Kidney tubule cell (primary cell): Measurements from ENCODE around the gene PBLD.
"Not testable (repeated sequence)": the region's sequence is repeated elsewhere in the genome, so short reads cannot be mapped to it uniquely, and the experiment has no call there.

Source experiments
- DNase-seq: peaks from one replicate; pipeline ENCODE4 v3.0.0-alpha.2; 2018; ENCODE audit warnings: low spot score

Gene PBLD

DNA sequence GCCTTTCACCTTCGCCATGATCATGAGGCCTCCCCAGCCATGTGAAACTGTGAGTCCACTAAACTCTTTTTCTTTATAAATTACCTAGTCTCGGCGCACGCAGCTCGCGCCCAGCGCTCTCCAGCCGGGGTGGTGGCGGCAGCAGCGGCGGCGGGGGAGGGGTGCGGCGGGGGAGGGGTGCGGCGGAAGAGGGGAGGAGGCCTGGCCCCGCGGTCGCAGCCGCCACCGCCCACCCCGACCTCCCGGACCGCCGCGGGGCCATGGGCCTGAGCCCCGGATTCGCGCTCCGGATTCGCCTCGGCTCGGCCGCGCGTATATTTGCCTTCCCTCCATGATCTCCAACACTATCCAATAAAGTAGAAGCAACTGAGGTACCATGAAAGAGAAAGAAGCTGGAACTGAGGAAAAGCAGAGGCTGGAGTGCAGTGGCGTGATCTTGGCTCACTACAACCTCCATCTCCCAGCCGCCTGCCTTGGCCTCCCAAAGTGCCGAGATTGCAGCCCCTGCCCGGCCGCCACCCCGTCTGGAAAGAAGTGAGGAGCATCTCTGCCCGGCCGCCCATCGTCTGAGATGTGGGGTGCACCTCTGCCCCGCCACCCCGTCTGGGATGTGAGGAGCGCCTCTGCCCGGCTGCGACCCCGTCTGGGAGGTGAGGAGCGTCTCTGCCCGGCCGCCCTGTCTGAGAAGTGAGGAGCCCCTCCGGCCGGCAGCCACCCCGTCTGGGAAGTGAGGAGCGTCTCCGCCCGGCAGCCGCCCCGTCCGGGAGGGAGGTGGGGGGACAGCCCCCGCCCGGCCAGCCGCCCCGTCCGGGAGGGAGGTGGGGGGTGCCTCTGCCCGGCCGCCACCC lies 53.6 kb downstream of the PBLD start:
- DNase-seq = not testable (repeated sequence)

DNA sequence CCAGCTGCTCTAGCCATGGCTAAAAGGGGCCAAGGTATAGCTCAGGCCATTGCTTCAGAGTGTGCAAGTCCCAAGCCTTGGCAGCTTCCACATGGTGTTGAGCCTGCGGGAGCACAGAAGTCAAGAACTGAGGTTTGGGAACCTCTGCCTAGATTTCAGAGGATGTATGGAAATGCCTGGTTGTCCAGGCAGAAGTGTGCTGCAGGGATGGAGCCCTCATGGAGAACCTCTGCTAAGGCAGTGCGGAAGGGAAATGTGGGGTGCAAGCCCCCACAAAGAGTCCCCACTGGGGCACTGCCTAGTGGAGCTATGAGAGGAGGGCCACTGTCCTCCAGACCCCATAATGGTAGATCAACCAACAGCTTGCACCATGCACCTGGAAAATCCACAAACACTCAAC lies 54.9 kb downstream of the PBLD start:
- not testable (repeated sequence) for DNase-seq

DNA sequence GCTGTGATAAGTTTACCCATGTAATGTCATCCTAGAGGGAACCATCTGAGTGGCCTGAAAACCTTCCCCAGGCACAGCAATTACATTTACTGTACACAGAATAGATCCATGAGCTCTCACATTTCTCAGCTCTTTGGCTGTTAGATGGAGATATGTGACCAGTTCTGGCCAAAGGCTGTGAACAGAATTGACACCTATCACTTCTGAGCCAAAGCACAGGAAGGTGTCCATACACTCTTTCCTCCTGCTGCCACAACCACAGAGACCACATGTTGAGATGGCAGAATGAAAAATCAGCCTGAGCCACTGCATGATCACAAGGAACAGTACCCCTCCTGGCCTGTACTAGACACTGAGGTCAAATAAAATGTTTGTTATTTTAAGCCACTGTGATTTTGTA lies 56.5 kb downstream of the PBLD start:
- no peak for DNase-seq

DNA sequence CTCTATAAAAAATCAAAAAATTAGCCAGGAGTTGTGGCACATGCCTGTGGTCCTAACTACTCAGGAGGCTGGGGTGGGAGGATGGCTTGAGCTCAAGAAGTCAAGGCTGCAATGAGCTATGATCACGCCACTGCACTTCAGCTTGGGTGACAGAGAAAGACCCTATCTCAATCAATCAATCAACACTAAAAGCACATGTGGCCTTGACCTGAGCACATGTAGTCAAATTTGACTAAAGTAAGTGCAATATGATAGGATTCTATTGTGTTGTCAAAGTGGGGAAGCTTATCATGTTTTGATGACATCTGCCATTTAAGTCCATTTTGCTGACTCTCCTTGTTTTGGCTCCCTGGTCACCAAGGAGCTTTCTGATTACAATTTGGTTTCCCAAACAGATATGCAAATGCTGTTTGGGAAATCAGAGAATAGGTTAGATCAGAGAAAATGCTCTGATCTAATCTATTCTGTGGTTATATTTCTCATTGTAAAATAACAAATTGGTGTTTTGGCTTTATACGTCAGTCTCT lies 57.1 kb downstream of the PBLD start:
- no peak for DNase-seq

DNA sequence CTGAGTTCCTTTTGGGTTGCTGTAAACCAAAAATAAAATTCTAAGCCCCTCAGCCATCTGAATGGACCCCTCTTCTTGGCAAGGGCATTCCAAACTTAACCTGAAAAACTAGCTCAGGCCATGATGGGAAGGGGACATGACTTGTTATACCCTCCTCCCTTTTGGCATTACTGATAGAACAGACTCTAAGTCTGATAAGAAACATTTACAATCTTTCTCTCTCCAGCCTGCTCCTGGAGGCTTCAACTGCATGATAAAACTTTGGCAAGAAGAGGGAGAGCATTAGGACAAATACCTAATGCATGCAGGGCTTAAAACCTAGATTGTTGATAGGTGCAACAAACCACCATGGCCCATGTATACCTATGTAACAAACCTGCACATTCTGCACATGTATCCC lies 59.9 kb downstream of the PBLD start:
- DNase-seq = no peak

DNA sequence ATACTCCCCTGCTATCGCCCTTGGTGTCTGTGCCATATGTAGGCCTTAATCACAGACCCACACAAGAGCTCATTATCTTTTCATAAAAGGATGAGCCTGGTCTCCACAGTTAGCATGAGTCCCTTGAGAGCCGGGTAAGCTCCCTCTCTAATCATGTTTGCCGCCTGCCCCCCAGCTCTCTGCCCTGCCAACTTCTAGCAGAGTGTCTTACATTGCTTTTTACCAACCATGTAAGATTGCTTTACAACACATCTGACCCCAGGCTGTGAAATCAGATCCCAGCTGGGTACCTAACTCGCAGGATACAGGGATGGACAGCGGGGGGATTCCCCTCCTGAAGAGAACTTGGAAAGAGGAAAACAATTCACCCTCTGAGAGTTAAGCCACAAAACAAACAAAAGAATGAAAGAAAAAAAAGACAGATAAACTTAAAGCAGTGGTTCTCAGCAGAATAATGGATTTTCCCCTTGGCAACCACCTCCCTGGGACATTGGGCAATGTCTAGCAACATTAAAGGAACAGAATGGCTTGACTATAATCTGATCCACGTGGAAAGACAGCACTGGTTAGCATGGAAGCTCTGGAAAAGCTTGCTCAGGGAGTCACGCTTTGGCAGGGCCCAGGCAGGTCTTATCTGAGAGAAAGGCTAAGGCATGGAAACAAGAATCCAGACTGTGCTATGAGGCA lies 61.4 kb downstream of the PBLD start:
- DNase-seq = no peak

DNA sequence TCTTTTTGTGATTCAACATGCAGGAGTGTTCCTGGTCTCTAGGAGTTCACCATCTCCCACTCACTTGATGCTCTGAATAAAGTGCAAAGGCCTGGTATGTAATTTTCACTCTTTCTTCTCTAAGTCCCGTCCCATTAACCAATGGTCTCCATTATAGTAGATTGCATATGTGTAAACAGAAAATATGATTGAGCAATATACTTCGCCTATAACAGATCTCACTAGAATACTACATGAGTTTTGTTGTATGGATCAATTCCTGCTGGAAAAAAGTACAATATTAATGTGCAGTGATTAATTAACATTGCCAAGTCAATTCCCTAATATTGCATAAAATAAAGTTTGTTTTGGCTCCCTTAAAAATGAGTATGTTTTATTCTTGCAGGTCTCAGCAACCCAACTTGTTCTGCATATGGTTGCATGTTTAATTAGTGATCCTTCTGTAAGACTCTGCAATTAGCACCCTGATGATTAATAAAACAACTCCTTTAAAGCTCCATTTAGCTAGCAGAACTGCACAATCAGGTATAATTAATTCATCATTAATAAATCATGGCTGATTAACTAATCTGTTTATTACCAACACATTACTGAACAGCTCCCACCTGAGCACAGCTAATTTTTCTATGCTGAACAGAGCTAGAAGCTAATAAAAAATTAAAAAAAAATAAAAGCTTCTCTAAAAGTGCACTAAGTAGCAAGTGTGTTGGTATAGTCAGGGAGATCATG lies 63.0 kb downstream of the PBLD start:
- DNase-seq = no peak

DNA sequence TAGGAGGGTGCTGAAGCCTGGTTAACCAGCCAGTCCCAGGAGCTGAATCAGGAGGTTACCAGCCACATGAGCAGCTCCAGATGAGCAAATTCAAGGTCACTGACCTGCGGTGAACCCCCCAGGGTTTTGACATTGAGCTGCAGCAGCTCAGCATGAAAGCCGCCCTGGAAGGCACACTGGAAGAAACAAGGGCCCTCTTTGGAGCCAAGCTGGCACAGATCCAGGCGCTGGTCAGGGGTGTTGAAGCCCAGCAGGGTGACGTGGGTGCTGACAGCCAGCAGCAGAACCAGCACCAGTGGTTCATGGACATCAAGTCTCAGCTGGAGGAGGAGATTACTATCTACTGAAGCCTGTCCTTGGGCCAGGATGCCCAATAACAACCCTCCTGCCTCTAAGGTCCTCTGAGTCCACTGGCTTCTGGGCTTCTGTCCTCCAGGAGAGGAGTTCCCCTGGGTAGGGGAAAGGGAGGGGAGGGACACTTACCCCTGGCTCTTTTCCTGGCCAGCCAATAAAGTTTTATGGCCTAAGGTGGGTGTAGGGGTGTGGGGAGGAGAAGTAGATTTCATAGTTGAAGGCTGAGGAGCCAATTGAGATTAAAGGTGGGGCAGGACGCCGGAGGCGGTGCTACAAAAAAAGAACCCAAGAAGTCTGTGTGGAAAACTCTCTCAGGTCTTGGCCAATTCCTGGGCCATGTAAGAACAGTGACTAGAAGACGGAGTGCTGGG lies 71.4 kb downstream of the PBLD start:
- peak; percentile 76 for DNase-seq

DNA sequence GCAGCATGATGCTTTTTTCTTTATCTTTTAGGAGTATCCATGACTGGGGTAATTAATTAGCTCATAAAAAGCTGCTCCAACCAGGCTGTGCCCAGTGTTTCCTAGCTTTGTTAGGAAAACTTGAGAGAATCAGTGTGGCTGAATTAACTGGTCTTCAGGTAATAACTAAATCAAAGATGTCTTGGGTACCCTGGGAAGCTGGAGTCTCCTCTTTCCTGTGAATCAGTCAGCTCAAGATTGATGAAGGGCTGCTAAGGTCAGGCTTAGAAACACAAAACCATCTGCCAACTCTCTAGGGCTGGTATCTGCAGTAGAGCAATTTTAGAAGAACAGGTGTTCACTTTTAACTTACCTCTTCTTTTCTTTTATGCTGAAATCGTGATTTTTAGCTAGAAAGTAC lies 79.4 kb downstream of the PBLD start:
- no peak for DNase-seq

DNA sequence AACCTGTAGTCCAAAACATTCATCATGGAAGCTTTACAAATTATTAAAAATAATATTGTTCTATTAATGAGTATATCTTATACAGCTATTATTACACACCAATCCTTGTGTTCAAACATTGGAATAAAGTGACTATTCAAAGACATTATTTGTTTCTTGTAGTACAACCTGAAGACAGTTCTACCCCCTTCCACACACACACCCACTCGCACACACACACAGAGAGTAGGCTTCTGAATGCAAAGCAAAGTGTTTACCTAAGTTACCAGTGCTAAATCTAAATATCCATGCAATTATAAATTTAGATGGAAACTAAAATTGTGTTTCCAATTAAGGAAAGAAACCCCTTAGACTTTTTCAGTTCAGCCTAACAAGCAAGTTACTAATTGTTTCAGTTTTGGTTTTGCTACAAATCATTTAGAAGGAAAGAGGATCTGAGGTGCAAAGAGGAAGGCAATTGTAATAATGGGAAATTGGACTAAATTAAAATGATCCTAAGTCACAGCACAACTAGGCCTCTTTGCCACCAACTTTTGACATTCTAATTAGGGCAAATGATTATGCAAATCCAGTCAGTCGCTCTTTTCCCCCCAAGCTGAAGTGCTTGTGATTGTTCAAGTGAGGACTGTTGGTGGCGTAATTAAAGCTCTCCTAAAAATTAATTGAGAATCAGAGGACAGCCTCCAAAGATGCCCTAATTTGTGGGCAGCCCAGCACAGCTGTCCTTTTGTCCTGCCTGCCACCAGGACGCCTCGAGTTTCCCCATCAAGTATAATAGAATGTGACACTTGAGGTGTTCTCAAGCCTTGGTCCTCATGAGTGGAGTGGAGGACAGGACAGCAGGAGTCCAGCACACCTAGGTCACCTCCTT lies 80.9 kb downstream of the PBLD start:
- no peak for DNase-seq

DNA sequence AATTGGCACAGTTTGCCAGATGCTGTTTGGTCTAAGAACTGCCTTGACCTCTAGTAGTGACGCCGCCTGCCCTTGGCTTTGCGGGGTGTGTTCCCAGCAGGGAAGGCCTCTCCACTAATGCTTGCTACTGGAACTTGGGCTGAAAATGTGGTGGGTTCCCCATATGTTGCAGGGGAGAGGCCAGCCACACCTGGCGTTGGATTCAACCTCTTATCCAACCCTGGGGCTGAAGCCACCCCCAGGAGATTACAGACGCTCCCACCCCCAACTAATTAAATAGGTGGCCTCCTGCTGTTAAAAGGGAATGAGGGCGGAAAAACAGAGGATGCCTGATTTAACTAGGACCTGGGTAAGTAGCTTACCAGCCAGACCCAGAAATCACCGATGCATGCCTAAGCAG lies 81.6 kb downstream of the PBLD start:
- no peak for DNase-seq

DNA sequence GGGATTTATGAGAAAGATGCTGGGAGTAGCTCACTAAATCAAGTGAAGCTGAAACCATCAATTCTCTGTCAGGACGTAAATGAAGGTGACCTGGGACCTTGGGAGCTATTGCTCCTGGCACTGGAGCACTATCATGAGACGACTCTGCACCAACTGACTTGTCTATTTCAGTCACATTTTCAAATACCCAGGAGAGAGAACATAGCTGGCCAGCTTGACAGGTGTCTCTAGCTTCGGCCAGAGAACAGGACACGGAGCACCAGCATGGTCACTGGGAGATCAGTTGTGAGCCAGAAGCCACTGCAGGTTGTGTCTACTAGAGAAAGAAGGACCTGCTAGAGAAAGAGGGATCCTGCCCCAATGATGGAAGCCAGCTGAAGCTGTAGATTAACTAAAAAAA lies 83.4 kb downstream of the PBLD start:
- DNase-seq = no peak

DNA sequence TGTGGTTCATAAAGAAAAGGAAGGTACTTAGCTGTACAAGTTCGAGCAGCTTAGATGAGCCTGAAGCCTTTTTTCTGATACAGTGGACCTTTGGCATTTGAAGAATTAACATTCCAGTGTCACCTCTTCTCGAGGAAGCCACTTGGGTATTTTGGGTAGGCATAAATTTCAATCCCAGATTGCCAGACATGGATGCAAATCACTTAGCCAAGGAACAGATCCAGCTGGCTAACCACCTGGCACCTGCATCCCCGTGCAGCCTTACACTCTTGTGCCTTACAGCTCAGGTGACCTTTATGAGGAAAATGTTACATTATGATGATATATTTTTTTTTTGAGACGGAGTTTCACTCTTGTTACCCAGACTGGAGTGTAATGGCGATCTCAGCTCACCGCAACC lies 84.8 kb downstream of the PBLD start:
- no peak for DNase-seq

DNA sequence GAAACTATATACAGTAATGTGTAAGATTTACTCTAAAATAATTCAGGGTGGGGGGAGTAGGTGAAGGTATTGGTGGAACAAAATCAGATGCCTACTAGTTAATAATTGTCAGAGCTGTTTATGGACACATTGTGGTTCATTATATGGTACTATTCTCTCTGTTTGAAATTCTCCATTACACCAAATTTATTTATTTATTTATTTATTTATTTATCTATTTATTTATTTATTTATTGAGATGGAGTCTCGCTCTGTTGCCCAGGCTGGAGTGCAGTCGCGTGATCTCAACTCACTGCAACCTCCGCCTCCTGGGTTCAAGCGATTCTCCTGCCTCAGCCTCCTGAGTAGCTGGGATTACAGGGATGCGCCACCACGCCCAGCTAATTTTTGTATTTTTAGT lies 86.3 kb downstream of the PBLD start:
- DNase-seq = not testable (repeated sequence)

DNA sequence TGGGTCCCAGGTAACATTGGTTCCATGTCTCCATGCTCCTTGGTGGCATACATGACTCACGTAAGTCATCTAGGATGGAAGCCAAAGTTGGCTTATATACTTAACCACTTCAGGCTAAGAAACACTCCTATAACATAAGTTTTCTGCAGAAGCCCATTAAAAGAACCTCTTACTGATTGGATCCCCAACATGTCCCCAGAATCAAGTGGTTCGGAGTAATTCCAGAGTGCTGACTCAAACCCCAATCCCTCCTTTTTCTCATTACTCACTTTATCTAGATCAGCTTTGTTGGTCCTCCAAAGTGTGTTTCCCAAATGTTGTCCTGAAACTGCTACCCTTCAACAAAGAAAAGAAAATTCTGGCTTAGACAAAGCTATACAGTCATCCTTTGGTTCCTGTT lies 90.7 kb downstream of the PBLD start:
- DNase-seq = no peak

DNA sequence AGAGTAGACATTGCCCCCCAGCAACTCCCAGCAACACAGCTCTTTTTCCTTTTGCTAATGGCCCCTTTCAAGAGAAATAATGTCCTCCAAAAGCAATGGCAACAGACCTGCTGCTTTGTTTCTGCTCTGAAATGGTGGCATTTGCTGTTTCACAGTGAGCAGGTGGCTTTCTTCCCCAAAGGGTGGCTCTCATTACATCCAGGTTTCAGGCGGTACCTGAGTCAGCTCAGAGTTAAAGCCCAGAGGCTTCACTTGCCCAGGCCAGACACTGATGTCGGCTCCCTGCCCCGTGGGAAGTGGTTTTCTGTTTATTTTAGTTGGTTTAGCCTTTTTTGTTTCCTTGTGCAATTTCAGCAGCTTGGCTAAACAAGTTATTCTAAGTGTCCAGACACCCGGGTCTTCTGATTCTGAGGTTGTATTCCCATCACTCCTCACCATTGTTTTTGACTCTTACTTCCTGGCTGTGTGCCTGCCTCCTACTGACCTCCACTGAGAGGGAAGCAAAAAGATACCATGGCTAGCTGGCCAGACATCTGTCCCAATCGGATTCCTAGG lies 93.1 kb downstream of the PBLD start:
- no peak for DNase-seq

DNA sequence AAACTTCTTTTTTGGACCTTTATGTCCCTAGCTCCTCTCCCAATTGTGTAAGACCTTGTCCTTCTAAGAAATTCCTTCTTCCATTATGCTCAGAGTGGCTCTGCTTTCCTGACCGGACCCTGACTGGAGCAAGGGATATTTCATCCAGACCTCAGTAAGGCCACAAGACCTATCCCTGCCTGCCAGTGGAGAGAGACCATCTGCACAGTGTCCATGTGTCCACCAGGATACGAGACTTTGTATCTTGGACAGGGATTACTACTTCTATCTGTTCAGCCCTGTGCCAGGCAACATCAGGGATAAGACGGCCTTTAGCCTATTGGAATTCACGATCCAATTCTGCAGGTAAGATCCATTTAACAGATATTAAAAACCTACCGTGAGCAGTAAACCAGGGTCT lies 93.7 kb downstream of the PBLD start:
- DNase-seq = no peak

DNA sequence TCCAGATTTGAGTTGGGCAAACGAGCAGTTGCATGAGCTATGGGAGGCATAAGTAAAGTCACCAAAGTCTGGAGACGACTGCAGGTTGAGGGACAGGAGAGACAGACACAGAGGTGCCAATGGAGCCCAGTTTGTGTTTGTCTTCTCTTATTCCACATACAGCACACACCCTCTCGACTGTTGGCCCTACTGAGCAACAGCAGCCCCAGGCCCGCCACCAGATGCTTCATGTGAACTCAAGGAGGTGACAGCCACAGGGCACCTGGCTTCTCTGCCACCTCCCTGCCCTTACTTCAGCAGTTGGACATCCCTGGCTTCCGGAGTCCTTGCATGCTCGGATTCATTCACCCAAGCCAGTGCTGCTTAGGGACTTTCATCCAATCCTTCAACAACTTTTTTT lies 94.4 kb downstream of the PBLD start:
- no peak for DNase-seq

DNA sequence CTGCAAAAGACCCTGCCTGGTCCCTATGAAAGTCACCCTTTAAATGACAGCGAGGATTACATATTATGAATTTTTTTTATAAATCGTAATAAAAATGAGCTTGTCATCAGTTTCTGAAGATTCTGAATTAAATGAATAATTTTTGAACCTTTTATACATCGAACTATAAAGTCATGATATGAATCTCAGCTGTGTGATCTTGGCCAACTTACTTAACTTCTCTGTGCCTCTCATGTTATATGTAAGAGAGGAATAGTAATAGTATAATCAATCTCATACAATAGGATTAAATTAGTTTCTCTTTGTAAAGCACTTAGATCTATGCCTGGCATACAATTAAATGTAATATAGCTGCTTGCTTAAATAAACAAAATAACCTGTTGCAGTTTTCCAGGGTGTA lies 95.6 kb downstream of the PBLD start:
- DNase-seq = no peak

DNA sequence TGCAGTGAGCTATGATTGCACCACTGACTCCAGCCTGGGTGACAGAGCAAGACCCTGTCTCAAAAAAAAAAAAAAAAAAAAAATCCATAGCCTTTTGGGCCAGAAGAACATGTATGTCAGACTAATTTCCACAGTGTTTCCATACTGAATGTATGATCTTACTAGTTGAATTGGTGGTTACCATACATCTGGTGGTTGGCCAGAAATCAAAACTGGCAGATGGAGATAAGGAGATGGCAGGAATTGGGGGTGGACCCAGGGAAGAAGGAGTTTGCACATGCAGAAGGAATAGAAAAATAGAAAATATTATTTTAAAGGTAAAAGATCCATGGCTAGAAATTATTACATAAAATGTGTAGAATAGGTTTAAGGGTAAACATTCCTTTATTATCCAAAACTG lies 97.1 kb downstream of the PBLD start:
- no peak for DNase-seq

DNA sequence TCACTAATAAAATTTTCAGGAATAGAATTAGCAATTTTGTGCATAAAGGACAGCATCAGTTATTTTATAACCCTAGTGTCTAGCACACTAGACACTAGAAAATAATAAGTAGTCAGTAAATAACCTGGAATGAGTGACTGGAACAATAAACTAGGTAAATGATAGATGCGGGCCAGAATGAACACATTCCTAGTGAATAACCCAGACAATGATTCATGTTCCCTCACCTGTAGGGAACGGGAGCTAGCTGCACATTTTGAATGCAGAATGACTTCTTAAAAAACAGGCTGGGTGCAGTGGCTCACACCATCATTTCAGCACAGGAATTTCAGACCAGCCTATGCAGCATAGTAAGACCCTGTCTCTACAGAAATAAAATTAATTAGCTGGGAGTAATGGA lies 97.6 kb downstream of the PBLD start:
- peak; percentile 72 for DNase-seq
